Epithelial cell of esophagus (primary cell): Measurements from ENCODE around the gene MACROD2.
A peak's percentile ranks its signal among the peaks of the same experiment; 100 is the strongest.

ENCODE experiments used
- DNase-seq: peaks from one replicate; pipeline ENCODE4 v3.0.0; 2010; ENCODE audit warnings: low read depth
- H3K4me3 ChIP-seq: 2 replicates; pipeline ENCODE4 v1.5.1; 2011; ENCODE audit warnings: mild to moderate bottlenecking, low read length, control low read depth
- TF ChIP-seq, protein P1 (sequence below): IDR thresholded peaks from 2 replicates; pipeline ENCODE4 v1.5.1; 2011; ENCODE audit warnings: low read depth, mild to moderate bottlenecking, low read length, control low read depth, inconsistent platforms; ENCODE audit not compliant: insufficient read depth; ENCODE audit errors: missing control alignments

Gene MACROD2

DNA sequence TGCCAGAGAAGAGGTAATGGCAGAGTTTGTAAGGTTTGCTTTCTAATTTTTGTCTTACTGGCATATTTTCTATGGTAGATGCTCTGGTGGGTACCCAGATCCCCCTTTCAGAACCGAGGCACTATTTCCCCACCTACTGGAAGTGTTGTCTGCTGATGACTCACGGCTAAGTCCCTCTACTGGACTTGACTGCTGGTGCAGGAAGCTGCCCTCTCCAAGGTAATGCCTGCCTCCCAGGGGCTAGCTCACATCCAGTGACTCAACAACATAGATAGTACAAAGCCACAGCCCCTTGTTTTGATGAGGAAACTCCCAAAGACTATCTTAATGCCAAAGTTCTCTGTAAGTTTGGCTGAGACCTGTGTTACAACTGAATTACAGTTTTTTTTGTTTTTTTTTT, 627.5 kb downstream of the MACROD2 start:
- TF ChIP-seq, protein P1, sequence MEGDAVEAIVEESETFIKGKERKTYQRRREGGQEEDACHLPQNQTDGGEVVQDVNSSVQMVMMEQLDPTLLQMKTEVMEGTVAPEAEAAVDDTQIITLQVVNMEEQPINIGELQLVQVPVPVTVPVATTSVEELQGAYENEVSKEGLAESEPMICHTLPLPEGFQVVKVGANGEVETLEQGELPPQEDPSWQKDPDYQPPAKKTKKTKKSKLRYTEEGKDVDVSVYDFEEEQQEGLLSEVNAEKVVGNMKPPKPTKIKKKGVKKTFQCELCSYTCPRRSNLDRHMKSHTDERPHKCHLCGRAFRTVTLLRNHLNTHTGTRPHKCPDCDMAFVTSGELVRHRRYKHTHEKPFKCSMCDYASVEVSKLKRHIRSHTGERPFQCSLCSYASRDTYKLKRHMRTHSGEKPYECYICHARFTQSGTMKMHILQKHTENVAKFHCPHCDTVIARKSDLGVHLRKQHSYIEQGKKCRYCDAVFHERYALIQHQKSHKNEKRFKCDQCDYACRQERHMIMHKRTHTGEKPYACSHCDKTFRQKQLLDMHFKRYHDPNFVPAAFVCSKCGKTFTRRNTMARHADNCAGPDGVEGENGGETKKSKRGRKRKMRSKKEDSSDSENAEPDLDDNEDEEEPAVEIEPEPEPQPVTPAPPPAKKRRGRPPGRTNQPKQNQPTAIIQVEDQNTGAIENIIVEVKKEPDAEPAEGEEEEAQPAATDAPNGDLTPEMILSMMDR: peak; percentile 56
- DNase-seq: peak; percentile 87
- no peak overlapping the region for H3K4me3 ChIP-seq

DNA sequence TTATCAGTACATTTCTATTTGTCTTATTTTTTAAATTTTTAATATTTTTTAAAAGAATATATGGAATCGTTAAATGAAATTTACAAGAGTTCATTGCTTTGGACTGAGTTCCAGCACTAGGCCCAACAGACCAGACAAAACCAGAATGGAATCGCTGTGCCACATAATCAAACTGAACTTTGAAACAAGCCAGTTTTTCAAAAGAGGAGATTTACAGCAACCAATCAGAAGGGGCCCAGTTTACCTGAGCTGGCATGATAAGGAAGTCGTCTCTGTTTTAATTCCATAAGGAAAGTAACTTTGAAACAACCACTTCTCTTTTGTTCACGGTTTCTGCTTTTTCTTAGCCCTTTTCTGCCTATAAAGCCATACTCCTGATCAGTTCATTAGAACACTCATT, 635.7 kb downstream of the MACROD2 start:
- TF ChIP-seq, protein P1: no peak
- DNase-seq: no peak

DNA sequence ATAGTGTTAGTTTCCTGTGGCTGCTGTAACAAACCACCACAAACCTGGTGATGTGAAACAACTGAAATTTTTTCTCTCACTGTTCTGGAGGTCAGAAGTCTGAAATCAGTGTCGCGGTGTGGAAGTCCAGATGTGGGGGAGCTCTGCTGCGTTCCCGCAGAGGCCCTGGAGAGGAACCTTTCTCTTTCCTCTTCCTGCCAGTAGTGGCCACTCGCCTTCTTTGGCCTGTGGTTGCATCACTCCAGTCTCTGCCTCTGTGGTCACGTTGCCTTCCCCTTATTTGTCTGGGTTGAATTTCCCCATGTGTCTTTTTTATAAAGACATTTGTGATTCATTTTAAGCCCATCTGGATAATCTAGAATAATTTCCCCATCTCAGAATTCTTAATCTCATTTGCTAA, 637.6 kb downstream of the MACROD2 start:
- TF ChIP-seq, protein P1: no peak
- no peak for DNase-seq

More for the DNA sequence above, 635.7 kb downstream of the MACROD2 start:
- no peak overlapping the region for H3K4me3 ChIP-seq

GRCh38 chr20:14633507-14633906, 638.2 kb downstream of the MACROD2 start:
- DNase-seq: peak; percentile 15
- TF ChIP-seq, protein P1: no peak
- no peak overlapping the region for H3K4me3 ChIP-seq

More for the DNA sequence above, 637.6 kb downstream of the MACROD2 start:
- no peak overlapping the region for H3K4me3 ChIP-seq

- peak; percentile 68 for DNase-seq
Measured at GRCh38 chr20:14634665-14635064, 639.3 kb downstream of the MACROD2 start.

GRCh38 chr20:14637441-14637840, 642.1 kb downstream of the MACROD2 start:
- DNase-seq: no peak
- no peak overlapping the region for H3K4me3 ChIP-seq
- TF ChIP-seq, protein P1: no peak

More at GRCh38 chr20:14634665-14635064, 639.3 kb downstream of the MACROD2 start:
- TF ChIP-seq, protein P1: no peak
- no peak overlapping the region for H3K4me3 ChIP-seq

DNA sequence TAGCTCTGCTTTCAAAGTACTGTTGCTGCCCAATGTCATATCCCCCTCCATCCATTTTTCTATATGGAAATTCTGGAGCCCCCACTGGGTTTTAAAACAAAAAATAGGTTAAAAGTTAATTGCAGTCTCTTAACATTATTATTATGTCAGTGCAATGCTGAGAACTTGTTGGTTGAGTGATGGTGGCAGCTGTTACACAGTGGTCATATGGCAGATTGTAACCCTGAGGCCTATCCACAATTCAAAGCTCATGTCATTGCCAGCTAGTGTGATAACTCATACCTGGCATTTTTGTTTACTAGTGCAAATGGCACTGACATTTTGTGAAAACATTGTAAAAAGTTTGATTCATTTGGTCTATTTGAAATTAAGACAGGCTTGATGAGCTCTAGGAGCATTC, 647.8 kb downstream of the MACROD2 start:
- no peak overlapping the region for H3K4me3 ChIP-seq
- TF ChIP-seq, protein P1: no peak
- no peak for DNase-seq
